Measurements from ENCODE around the gene INO80B.

- no peak for TF ChIP-seq POLR2A (IDR thresholded peaks at IDR 0.05; ENCODE audit: control extremely low read depth in 1 of 2, low read depth in 2 of 2, low read length in 2 of 2)
- no peak for TF ChIP-seq CTCF (IDR thresholded peaks at IDR 0.05; ENCODE audit: control extremely low read depth in 1 of 3, insufficient read depth in 1 of 3, low read depth in 1 of 3, low read length in 3 of 3)
- TF ChIP-seq YY1 (IDR thresholded peaks at IDR 0.05; ENCODE audit: low read depth, low read length): no peak
- TF ChIP-seq POLR2AphosphoS5 (IDR thresholded peaks at IDR 0.05; ENCODE audit: low read depth, low read length): no peak
- no peak for TF ChIP-seq PHF8 (conservative IDR thresholded peaks at IDR 0.05; ENCODE audit: low read depth, low read length)
- no peak for TF ChIP-seq POU5F1 (IDR thresholded peaks at IDR 0.05; ENCODE audit: low read depth, low read length)
Observed at GRCh38 chr2:74474481-74474880, 19.6 kb downstream of the INO80B start.
